A549 (cell line): ENCODE measurements around the gene SSBP3. TPM values are rescaled to one million over a fixed set of nuclear protein-coding genes. Genes with fewer than 3 reads are reported as not detected.

Experiments
- ATAC-seq, 2 experiments: fragments of 200-7000 bp in 1 of 2; fragments of >200 bp in 1 of 2; cut with Nextera tagmentation in 1 of 2; cut with Tn5 transposase in 1 of 2; 3 replicates each; pipeline versions ENCODE4 v1.8.0 to v1.9.1; 2018 to 2020; ENCODE audit warnings: mild to moderate bottlenecking in 1 of 2, moderate library complexity in 1 of 2
- CTCF ChIA-PET: fragments of 300-600 bp; sonication (Branson Sonifier 250); formaldehyde crosslinking; extraction: SDS; loops from one replicate; lab custom pipeline; 2021; ENCODE audit warnings: antibody characterized with exemption, inconsistent platforms; lab: Yijun Ruan, JAX
- POLR2A ChIA-PET: fragments of 350-600 bp; formaldehyde crosslinking; extraction: SDS; loops from one replicate; lab custom pipeline; 2021; ENCODE audit warnings: antibody characterized with exemption, inconsistent platforms; lab: Yijun Ruan, JAX
- DNase-seq, 2 experiments: peaks; one replicate each; pipeline versions ENCODE4 v3.0.0 to v3.0.0-alpha.2; 2011 to 2016; ENCODE audit warnings: low read depth in 1 of 2, low spot score in 1 of 2
- FAIRE-seq: peaks from 2 replicates; lab custom pipeline; 2011; peaks lifted over from hg19 to GRCh38; lab: Jason Lieb, UNC
- H3K27ac ChIP-seq, 2 experiments: fragments of >200 bp; sonication (Bioruptor Twin); formaldehyde crosslinking; 3 replicates each; pipeline ENCODE4 v1.5.1; 2016 to 2017
- H3K4me1 ChIP-seq: fragments of >200 bp; sonication (Bioruptor Twin); formaldehyde crosslinking; 3 replicates; pipeline ENCODE4 v1.6.1; 2016
- H3K4me2 ChIP-seq: fragments of >200 bp; sonication (Bioruptor Twin); formaldehyde crosslinking; 3 replicates; pipeline ENCODE4 v1.6.1; 2016
- H3K4me3 ChIP-seq: fragments of >200 bp; sonication (Bioruptor Twin); formaldehyde crosslinking; 3 replicates; pipeline ENCODE4 v1.5.1; 2016
- H3K9me3 ChIP-seq: fragments of >200 bp; sonication (Bioruptor Twin); formaldehyde crosslinking; 3 replicates; pipeline ENCODE4 v1.6.1; 2016
- BCL3 ChIP-seq: fragments of >200 bp; sonication (Bioruptor Twin); formaldehyde crosslinking; IDR thresholded peaks from 3 replicates; pipeline ENCODE4 v1.6.1; 2016
- BHLHE40 ChIP-seq: IDR thresholded peaks from 2 replicates; pipeline ENCODE4 v1.6.1; 2012; ENCODE audit warnings: low read depth, low read length, inconsistent platforms
- CBX2 ChIP-seq: fragments of 200-600 bp; sonication (generic); IDR thresholded peaks from 2 replicates; pipeline ENCODE4 v1.6.1; 2016; ENCODE audit warnings: low read depth, mild to moderate bottlenecking, borderline replicate concordance
- CEBPB ChIP-seq, 2 experiments: fragments of >200 bp in 1 of 2; sonication (Bioruptor Twin) in 1 of 2; formaldehyde crosslinking in 1 of 2; IDR thresholded peaks; 2 replicates each; pipeline ENCODE4 v1.6.1; 2012 to 2016
- ELK1 ChIP-seq: fragments of 150-350 bp; IDR thresholded peaks from 2 replicates; pipeline ENCODE4 v1.6.1; 2014; ENCODE audit warnings: low read depth, mild to moderate bottlenecking, low read length
- ESRRA ChIP-seq: fragments of 150-350 bp; IDR thresholded peaks from 2 replicates; pipeline ENCODE4 v1.6.1; 2014; ENCODE audit warnings: mild to moderate bottlenecking, low read length, borderline replicate concordance
- FOSB ChIP-seq: fragments of 250-450 bp; sonication (Bioruptor Pico); IDR thresholded peaks from 2 replicates; pipeline ENCODE4 v1.5.0; 2020; ENCODE audit warnings: mild to moderate bottlenecking, moderate library complexity
- HDAC2 ChIP-seq: fragments of 200-600 bp; sonication (generic); IDR thresholded peaks from 2 replicates; pipeline ENCODE4 v1.6.1; 2016
- HES2 ChIP-seq: fragments of >200 bp; sonication (Bioruptor Twin); formaldehyde crosslinking; IDR thresholded peaks from 2 replicates; pipeline ENCODE4 v1.6.1; 2016
- HEYL ChIP-seq: fragments of 250-450 bp; sonication (Bioruptor Pico); IDR thresholded peaks from 2 replicates; pipeline ENCODE4 v1.8.0; 2021; ENCODE audit warnings: mild to moderate bottlenecking, moderate library complexity
- JUN ChIP-seq, 2 experiments: fragments of >200 bp; sonication (Bioruptor Twin); formaldehyde crosslinking; IDR thresholded peaks; 2 replicates in 1 of 2; 3 replicates in 1 of 2; pipeline ENCODE4 v1.6.1; 2016 to 2017
- KDM1A ChIP-seq: fragments of 200-600 bp; sonication (generic); IDR thresholded peaks from 2 replicates; pipeline ENCODE4 v1.6.1; 2016; ENCODE audit warnings: low read depth, mild to moderate bottlenecking
- MAX ChIP-seq: IDR thresholded peaks from 2 replicates; pipeline ENCODE4 v1.6.1; 2012
- MAZ ChIP-seq: fragments of 150-350 bp; IDR thresholded peaks from 2 replicates; pipeline ENCODE4 v1.6.1; 2014; ENCODE audit warnings: antibody characterized with exemption, low read depth, low read length, borderline replicate concordance
- NPAS2 ChIP-seq: fragments of 250-450 bp; sonication (Bioruptor Pico); IDR thresholded peaks from 2 replicates; pipeline ENCODE4 v1.8.0; 2022; ENCODE audit warnings: mild to moderate bottlenecking, moderate library complexity, borderline replicate concordance
- POLR2A ChIP-seq: IDR thresholded peaks from 2 replicates; pipeline ENCODE4 v1.6.1; 2012; ENCODE audit warnings: mild to moderate bottlenecking, low read length
- POLR2AphosphoS2 ChIP-seq: conservative IDR thresholded peaks from 2 replicates; pipeline ENCODE4 v1.6.1; 2012; ENCODE audit warnings: low read length, improper control_type of control experiment, inconsistent platforms
- RARB ChIP-seq: fragments of 250-450 bp; sonication (Bioruptor Pico); IDR thresholded peaks from 2 replicates; pipeline ENCODE4 v1.8.0; 2021; ENCODE audit warnings: mild to moderate bottlenecking, moderate library complexity
- RFX5 ChIP-seq: fragments of 450-650 bp; IDR thresholded peaks from 2 replicates; pipeline ENCODE4 v1.7.1; 2014; ENCODE audit warnings: antibody characterized with exemption, mild to moderate bottlenecking, moderate library complexity
- SMC3 ChIP-seq: fragments of >200 bp; sonication (Bioruptor Twin); formaldehyde crosslinking; IDR thresholded peaks from 3 replicates; pipeline ENCODE4 v1.6.1; 2018; ENCODE audit warnings: inconsistent platforms
- TFCP2L1 ChIP-seq: fragments of 250-450 bp; sonication (Bioruptor Pico); IDR thresholded peaks from 2 replicates; pipeline ENCODE4 v1.5.0; 2021; ENCODE audit warnings: mild to moderate bottlenecking
- USF2 ChIP-seq: fragments of 450-650 bp; IDR thresholded peaks from 2 replicates; pipeline ENCODE4 v1.6.1; 2014; ENCODE audit warnings: antibody characterized with exemption
- ZC3H11A ChIP-seq: fragments of 450-650 bp; IDR thresholded peaks from 2 replicates; pipeline ENCODE4 v1.6.1; 2014; ENCODE audit warnings: antibody characterized with exemption, mild to moderate bottlenecking
- ZFP36 ChIP-seq: fragments of 450-650 bp; IDR thresholded peaks from 2 replicates; pipeline ENCODE4 v1.6.1; 2014; ENCODE audit warnings: borderline replicate concordance; ENCODE audit not compliant: partially characterized antibody
- ZSCAN20 ChIP-seq: fragments of 250-450 bp; sonication (Bioruptor Pico); IDR thresholded peaks from 2 replicates; pipeline ENCODE4 v1.8.0; 2022; ENCODE audit warnings: mild to moderate bottlenecking, moderate library complexity
- WGBS: methylation state at CpG from one replicate; pipeline ENCODE4 v1.1.6; 2017; ENCODE audit errors: missing lambda C conversion rate; 5-methylcytosine and 5-hydroxymethylcytosine counted together
- polyA plus RNA-seq, 4 experiments: library from polyadenylated mRNA; depleted of rRNA in 3 of 4; stranded (reverse); fragments of >200 nt; fragmentation: RNase III in 1 of 4; extraction: RNeasy Plus Mini Kit Qiagen cat#74134 plus additional on column Dnase treatment in 1 of 4; gene quantifications; 2 replicates in 3 of 4; 3 replicates in 1 of 4; pipeline ENCODE4 v1.2.3, GENCODE V29; 2011 to 2017

The SSBP3 gene
- polyA plus RNA-seq, 2 of the 4 experiments (the other 2 are of a cell fraction): 7.2 to 9.1 TPM

GRCh38 chr1:54312796-54313316 is 93.3 kb downstream of the SSBP3 start:
- ChIA-PET CTCF (interaction anchor here (0.9 to 1.7 kb wide), 2 partner anchors 177 kb away, joined by 3 to 4 read pairs; no protein-coding TSS in a partner anchor), POLR2A (interaction anchor here (0.6 kb wide), 2 partner anchors 36 to 94 kb away, joined by 3 to 6 read pairs; no protein-coding TSS in a partner anchor)
- ATAC-seq: no peak; a peak in 2 of 6 replicates
- Histone ChIP-seq H3K9me3 (no peaks in the 10 kb centered on the region), H3K4me3 (no peak overlapping the region), H3K4me1 (no peaks in the 10 kb centered on the region), H3K27ac (no peak overlapping the region), H3K4me2 (no peak overlapping the region)
- no peak for FAIRE-seq
- DNase-seq: peak in 1 of 2 experiments; percentile 18
- TF ChIP-seq HES2 (no peak), RFX5 (no peak), SMC3 (no peak), ZSCAN20 (no peak), POLR2AphosphoS2 (no peak), CBX2 (no peak), ESRRA (no peak), TFCP2L1 (no peak), HEYL (CRISPR knock-in tag) (no peak), MAZ (no peak), RARB (CRISPR knock-in tag) (no peak), MAX (no peak), POLR2A (no peak), CEBPB (IDR thresholded peaks at IDR 0.05) (no peak), JUN (IDR thresholded peaks at IDR 0.05) (no peak)
- 43% methylated on average over 7 of the region's 7 CpGs for WGBS

GRCh38 chr1:54311506-54311905 is 94.7 kb downstream of the SSBP3 start:
- Histone ChIP-seq H3K9me3 (no peaks in the 10 kb centered on the region), H3K4me3 (no peak overlapping the region), H3K27ac (no peak overlapping the region)
- no peak for TF ChIP-seq ZFP36
- no peak for TF ChIP-seq ELK1
- TF ChIP-seq BHLHE40: no peak
- TF ChIP-seq HEYL (CRISPR knock-in tag): no peak
- no peak for TF ChIP-seq USF2
- TF ChIP-seq ESRRA: no peak
- no peak for TF ChIP-seq ZC3H11A
- TF ChIP-seq CBX2: no peak
- TF ChIP-seq BCL3: no peak
- TF ChIP-seq FOSB (CRISPR knock-in tag): no peak
- TF ChIP-seq MAX: no peak
- no peak for TF ChIP-seq KDM1A
- no peak for TF ChIP-seq NPAS2 (CRISPR knock-in tag)
- no peak for TF ChIP-seq HDAC2
- TF ChIP-seq, all 56 proteins: peak for 0
- no peak for DNase-seq
- Histone ChIP-seq H3K4me2 (no peak overlapping the region), H3K4me1 (no peaks in the 10 kb centered on the region)
- ATAC-seq: no peak; a peak in 1 of 6 replicates
- 83% methylated on average over 4 of the region's 7 CpGs for WGBS
- ChIA-PET POLR2A (no interaction called here), CTCF (interaction anchor here (0.7 to 1.7 kb wide), 3 partner anchors 12 to 231 kb away, joined by 3 to 4 read pairs (median 3); no protein-coding TSS in a partner anchor)
- FAIRE-seq: no peak
